IMR-90 (cell line): Measurements from ENCODE around the gene OR6V1. TPM values are rescaled to one million over a fixed set of nuclear protein-coding genes. Genes with fewer than 3 reads are reported as not detected.

ENCODE experiments used
- ATAC-seq: fragments of 200-7000 bp; cut with Tn5 transposase; 2 replicates; pipeline ENCODE4 v1.9.1; 2020; ENCODE audit warnings: low read depth, mild to moderate bottlenecking, moderate library complexity
- BruUV-seq: library from RNA; stranded (reverse); fragments of 400-500 nt; replicated peaks from 2 replicates; lab custom pipeline; 2021; lab: Mats Ljungman, UMichigan
- CTCF ChIA-PET: fragments of 300-600 bp; formaldehyde crosslinking; extraction: SDS; loops from one replicate; lab custom pipeline; 2021; ENCODE audit warnings: antibody characterized with exemption; lab: Yijun Ruan, JAX
- POLR2A ChIA-PET: fragments of 300-600 bp; sonication (Branson Sonifier 250); formaldehyde crosslinking; loops from one replicate; lab custom pipeline; 2022; ENCODE audit warnings: antibody characterized with exemption; ENCODE audit not compliant: unreplicated experiment; lab: Charles Lee
- DNase-seq: peaks from one replicate; pipeline ENCODE4 v3.0.0; 2013
- H2AFZ ChIP-seq: replicated peaks from 2 replicates; pipeline ENCODE3; 2013; ENCODE audit warnings: low read length, mild to moderate bottlenecking; ENCODE audit not compliant: poor library complexity
- H2AK5ac ChIP-seq: 2 replicates; pipeline ENCODE4 v1.6.1; 2013; ENCODE audit warnings: low read depth, low read length, inconsistent platforms
- H2AK9ac ChIP-seq: replicated peaks from 2 replicates; pipeline ENCODE3; 2013; ENCODE audit warnings: mild to moderate bottlenecking, low read depth, low read length, moderate library complexity; ENCODE audit not compliant: poor library complexity
- H2BK120ac ChIP-seq: 2 replicates; pipeline ENCODE4 v1.6.1; 2013; ENCODE audit warnings: low read depth, low read length, inconsistent platforms
- H2BK15ac ChIP-seq: 3 replicates; pipeline ENCODE4 v1.6.1; 2013; ENCODE audit warnings: low read depth, low read length, inconsistent platforms
- H2BK20ac ChIP-seq: 2 replicates; pipeline ENCODE4 v1.6.1; 2013; ENCODE audit warnings: low read depth, mild to moderate bottlenecking, inconsistent platforms, low read length, moderate library complexity
- H2BK5ac ChIP-seq: 2 replicates; pipeline ENCODE4 v1.6.1; 2013; ENCODE audit warnings: mild to moderate bottlenecking, low read depth, low read length, inconsistent platforms; ENCODE audit not compliant: poor library complexity, severe bottlenecking
- H3K14ac ChIP-seq: replicated peaks from 2 replicates; pipeline ENCODE4 v1.6.1; 2013; ENCODE audit warnings: low read depth, low read length, inconsistent platforms
- H3K18ac ChIP-seq: 2 replicates; pipeline ENCODE4 v1.6.1; 2013; ENCODE audit warnings: low read depth, low read length, control low read depth
- H3K23ac ChIP-seq: 2 replicates; pipeline ENCODE4 v1.6.1; 2013; ENCODE audit warnings: low read depth, low read length, inconsistent platforms
- H3K27ac ChIP-seq: 2 replicates; pipeline ENCODE4 v1.5.1; 2013; ENCODE audit warnings: mild to moderate bottlenecking, control low read depth, low read length; ENCODE audit not compliant: insufficient read depth
- H3K27me3 ChIP-seq: 2 replicates; pipeline ENCODE4 v1.6.1; 2013; ENCODE audit warnings: low read length; ENCODE audit not compliant: control insufficient read depth, insufficient read depth
- H3K36me3 ChIP-seq: 2 replicates; pipeline ENCODE4 v1.6.1; 2013; ENCODE audit warnings: low read length, mixed read lengths; ENCODE audit not compliant: control insufficient read depth, insufficient read depth
- H3K4ac ChIP-seq: 2 replicates; pipeline ENCODE4 v1.6.1; 2013; ENCODE audit warnings: low read depth, low read length, inconsistent platforms
- H3K4me1 ChIP-seq: 2 replicates; pipeline ENCODE4 v1.6.1; 2013; ENCODE audit warnings: low read length, mixed read lengths; ENCODE audit not compliant: control insufficient read depth, insufficient read depth
- H3K4me2 ChIP-seq: 2 replicates; pipeline ENCODE4 v1.6.1; 2013; ENCODE audit warnings: low read depth, mild to moderate bottlenecking, control low read depth, low read length, moderate library complexity
- H3K4me3 ChIP-seq: 2 replicates; pipeline ENCODE4 v1.5.1; 2013; ENCODE audit warnings: low read depth, mild to moderate bottlenecking, control low read depth, low read length, moderate library complexity; ENCODE audit not compliant: insufficient read depth
- H3K56ac ChIP-seq: 2 replicates; pipeline ENCODE4 v1.6.1; 2013; ENCODE audit warnings: low read length, inconsistent platforms; ENCODE audit not compliant: insufficient read depth; ENCODE audit errors: extremely low read depth
- H3K79me1 ChIP-seq, 2 experiments: 2 replicates each; pipeline ENCODE4 v1.6.1; 2013; ENCODE audit warnings: low read length in 2 of 2, inconsistent platforms in 1 of 2, low read depth in 1 of 2
- H3K9ac ChIP-seq: 2 replicates; pipeline ENCODE4 v1.6.1; 2013; ENCODE audit warnings: low read depth, low read length, control low read depth
- H3K9me1 ChIP-seq: 2 replicates; pipeline ENCODE4 v1.6.1; 2013; ENCODE audit warnings: low read length, inconsistent platforms; ENCODE audit not compliant: insufficient read depth
- H3K9me3 ChIP-seq: 2 replicates; pipeline ENCODE4 v1.6.1; 2013; ENCODE audit warnings: low read length; ENCODE audit not compliant: control insufficient read depth, insufficient read depth
- H4K20me1 ChIP-seq: 2 replicates; pipeline ENCODE4 v1.6.1; 2013; ENCODE audit warnings: low read length, inconsistent platforms; ENCODE audit not compliant: insufficient read depth
- H4K5ac ChIP-seq: 2 replicates; pipeline ENCODE4 v1.6.1; 2013; ENCODE audit warnings: mild to moderate bottlenecking, low read depth, low read length, control low read depth
- H4K8ac ChIP-seq, 2 experiments: 2 replicates each; pipeline ENCODE4 v1.6.1; 2013; ENCODE audit warnings: low read depth in 2 of 2, low read length in 2 of 2, control low read depth in 1 of 2, inconsistent platforms in 1 of 2
- H4K91ac ChIP-seq: 2 replicates; pipeline ENCODE4 v1.6.1; 2013; ENCODE audit warnings: low read depth, low read length, inconsistent platforms; ENCODE audit not compliant: insufficient read depth
- CHD1 ChIP-seq: IDR thresholded peaks from 2 replicates; pipeline ENCODE4 v1.6.1; 2012; ENCODE audit warnings: low read depth, low read length, improper control_type of control experiment
- FOS ChIP-seq: fragments of 150-350 bp; IDR thresholded peaks from 2 replicates; pipeline ENCODE4 v1.6.1; 2016; ENCODE audit warnings: low read depth, low read length
- MAFK ChIP-seq: IDR thresholded peaks from 2 replicates; pipeline ENCODE4 v1.6.1; 2012; ENCODE audit warnings: low read depth, low read length, improper control_type of control experiment
- MAZ ChIP-seq: IDR thresholded peaks from 2 replicates; pipeline ENCODE4 v1.6.1; 2012; ENCODE audit warnings: low read depth, mild to moderate bottlenecking, low read length, improper control_type of control experiment, moderate library complexity, borderline replicate concordance
- NFE2L2 ChIP-seq: fragments of 150-350 bp; IDR thresholded peaks from 2 replicates; pipeline ENCODE4 v1.6.1; 2016; ENCODE audit warnings: low read depth, mild to moderate bottlenecking, low read length
- RAD21 ChIP-seq: IDR thresholded peaks from 2 replicates; pipeline ENCODE4 v1.6.1; 2012; ENCODE audit warnings: low read length, improper control_type of control experiment
- RFX5 ChIP-seq: IDR thresholded peaks from 2 replicates; pipeline ENCODE4 v1.8.0; 2012; ENCODE audit warnings: low read depth, mild to moderate bottlenecking, low read length, moderate library complexity
- SMC3 ChIP-seq: fragments of 150-350 bp; IDR thresholded peaks from 2 replicates; pipeline ENCODE4 v1.6.1; 2016; ENCODE audit warnings: low read depth, mild to moderate bottlenecking, antibody characterized with exemption, low read length, moderate library complexity
- WGBS, 2 experiments: methylation state at CpG; one replicate each; pipeline versions ENCODE4 v1.1.5 to v1.1.7; 2013; ENCODE audit warnings: missing lambda C conversion rate in 2 of 2; ENCODE audit not compliant: insufficient read length in 1 of 2; ENCODE audit errors: extremely low coverage in 2 of 2; 5-methylcytosine and 5-hydroxymethylcytosine counted together
- dilution Hi-C: fragments of 300-500 bp; cut with HindIII; formaldehyde crosslinking; loops from one replicate; pipeline ENCODE4 v1.14.3; 2018; ENCODE audit warnings: low sequenced_read_pairs; ENCODE audit not compliant: unreplicated experiment
- in situ Hi-C: fragments of 300-500 bp; cut with MboI; formaldehyde crosslinking; loops from 3 replicates; pipeline ENCODE4 v1.14.3; 2019; ENCODE audit warnings: low sequenced_read_pairs, inconsistent platforms, mixed read lengths
- intact Hi-C: fragments of 100-400 bp; cut with micrococcal nuclease; formaldehyde crosslinking; loops from 2 replicates; pipeline ENCODE4 v1.10.0; 2022
- polyA plus RNA-seq, 3 experiments: library from polyadenylated mRNA; depleted of rRNA; stranded (reverse); fragments of >200 nt; gene quantifications; 2 replicates each; pipeline ENCODE4 v1.2.3, GENCODE V29; 2012; ENCODE audit warnings: low replicate concordance in 1 of 3
- total RNA-seq: library from RNA; depleted of rRNA; stranded (reverse); fragments of >200 nt; gene quantifications from 2 replicates; pipeline ENCODE4 v1.2.3, GENCODE V29; 2012
- TF ChIP-seq, protein P1 (sequence below): fragments of 150-350 bp; IDR thresholded peaks from 2 replicates; pipeline ENCODE4 v1.6.1; 2016; ENCODE audit warnings: low read depth, mild to moderate bottlenecking, low read length, moderate library complexity, borderline replicate concordance
- TF ChIP-seq, protein P2 (sequence below): conservative IDR thresholded peaks from 2 replicates; pipeline ENCODE4 v1.5.1; 2012; ENCODE audit warnings: mild to moderate bottlenecking, low read depth, low read length, improper control_type of control experiment

Gene OR6V1
- total and polyA plus RNA-seq, 2 of the 4 experiments (the other 2 are of a cell fraction) = not detected

DNA sequence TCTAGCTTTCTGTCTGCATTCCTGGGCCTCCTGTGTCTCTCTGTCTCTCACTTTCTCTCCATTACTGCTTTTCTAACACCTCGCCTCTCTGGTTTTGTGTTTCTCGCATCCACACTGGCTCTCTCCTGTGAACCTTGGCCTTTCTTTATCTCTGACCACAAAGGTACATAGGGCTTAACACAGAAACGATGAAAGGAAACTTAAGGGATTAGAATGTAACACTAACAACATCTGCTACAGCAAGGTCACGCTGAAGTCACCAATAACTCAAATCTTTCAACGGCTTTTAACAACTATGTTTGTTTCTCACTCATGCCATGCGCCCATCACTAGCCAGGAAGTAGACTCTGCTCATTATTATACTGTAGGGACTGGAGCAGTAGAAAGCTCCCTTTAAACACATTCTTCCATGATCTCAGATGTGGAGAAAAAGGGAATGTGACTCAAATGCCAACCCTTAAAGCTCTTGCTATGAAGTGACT is 9.3 kb upstream of the OR6V1 start:
- Histone ChIP-seq H2BK120ac (no peak overlapping the region), H3K36me3 (no peaks in the 10 kb centered on the region), H3K4me2 (no peak overlapping the region), H3K27me3 (no peaks in the 10 kb centered on the region), H2BK5ac (no peak overlapping the region), H4K20me1 (no peaks in the 10 kb centered on the region), H3K4me3 (no peak overlapping the region), H2BK20ac (no peak overlapping the region), H3K18ac (no peak overlapping the region), H3K4ac (no peak overlapping the region), H3K23ac (no peak overlapping the region), H4K8ac (no peak overlapping the region), H2BK15ac (no peak overlapping the region), H4K91ac (no peak overlapping the region), H3K9me1 (no peaks in the 10 kb centered on the region), H4K5ac (no peak overlapping the region), H2AK9ac (no peak overlapping the region), H2AK5ac (no peak overlapping the region), H3K14ac (no peak overlapping the region), H3K4me1 (no peaks in the 10 kb centered on the region), H3K27ac (no peak overlapping the region), H3K9me3 (peaks cover 4% of the 10 kb centered on the region; the same call in 1 of the 2 replicates), H3K79me1 (no peaks in the 10 kb centered on the region), H3K9ac (no peak overlapping the region), H3K56ac (no peak overlapping the region), H2AFZ (no peak overlapping the region)
- TF ChIP-seq RFX5 = no peak
- no peak for TF ChIP-seq SMC3
- TF ChIP-seq, protein P1, sequence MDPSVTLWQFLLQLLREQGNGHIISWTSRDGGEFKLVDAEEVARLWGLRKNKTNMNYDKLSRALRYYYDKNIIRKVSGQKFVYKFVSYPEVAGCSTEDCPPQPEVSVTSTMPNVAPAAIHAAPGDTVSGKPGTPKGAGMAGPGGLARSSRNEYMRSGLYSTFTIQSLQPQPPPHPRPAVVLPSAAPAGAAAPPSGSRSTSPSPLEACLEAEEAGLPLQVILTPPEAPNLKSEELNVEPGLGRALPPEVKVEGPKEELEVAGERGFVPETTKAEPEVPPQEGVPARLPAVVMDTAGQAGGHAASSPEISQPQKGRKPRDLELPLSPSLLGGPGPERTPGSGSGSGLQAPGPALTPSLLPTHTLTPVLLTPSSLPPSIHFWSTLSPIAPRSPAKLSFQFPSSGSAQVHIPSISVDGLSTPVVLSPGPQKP = no peak
- TF ChIP-seq MAZ = no peak
- TF ChIP-seq NFE2L2 = no peak
- TF ChIP-seq RAD21 = no peak
- no peak for TF ChIP-seq MAFK
- no peak for TF ChIP-seq CHD1
- TF ChIP-seq, protein P2, sequence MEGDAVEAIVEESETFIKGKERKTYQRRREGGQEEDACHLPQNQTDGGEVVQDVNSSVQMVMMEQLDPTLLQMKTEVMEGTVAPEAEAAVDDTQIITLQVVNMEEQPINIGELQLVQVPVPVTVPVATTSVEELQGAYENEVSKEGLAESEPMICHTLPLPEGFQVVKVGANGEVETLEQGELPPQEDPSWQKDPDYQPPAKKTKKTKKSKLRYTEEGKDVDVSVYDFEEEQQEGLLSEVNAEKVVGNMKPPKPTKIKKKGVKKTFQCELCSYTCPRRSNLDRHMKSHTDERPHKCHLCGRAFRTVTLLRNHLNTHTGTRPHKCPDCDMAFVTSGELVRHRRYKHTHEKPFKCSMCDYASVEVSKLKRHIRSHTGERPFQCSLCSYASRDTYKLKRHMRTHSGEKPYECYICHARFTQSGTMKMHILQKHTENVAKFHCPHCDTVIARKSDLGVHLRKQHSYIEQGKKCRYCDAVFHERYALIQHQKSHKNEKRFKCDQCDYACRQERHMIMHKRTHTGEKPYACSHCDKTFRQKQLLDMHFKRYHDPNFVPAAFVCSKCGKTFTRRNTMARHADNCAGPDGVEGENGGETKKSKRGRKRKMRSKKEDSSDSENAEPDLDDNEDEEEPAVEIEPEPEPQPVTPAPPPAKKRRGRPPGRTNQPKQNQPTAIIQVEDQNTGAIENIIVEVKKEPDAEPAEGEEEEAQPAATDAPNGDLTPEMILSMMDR = no peak
- TF ChIP-seq FOS = no peak
- DNase-seq (no peak), ATAC-seq (no peak)
- in situ Hi-C loops (no loop called here), dilution Hi-C loops (no loop called here), intact Hi-C loops (no loop called here)
- no TSS peak for BruUV-seq
- CTCF ChIA-PET = no interaction called here
- no CpG with 5 or more reads among the region's 6 CpGs for WGBS, 2 experiments
- POLR2A ChIA-PET = no interaction called here
